Measurements from ENCODE around the gene UBE2E1.

The UBE2E1 gene

GRCh38 chr3:23920151-23920655 lies 114.4 kb downstream of the UBE2E1 start:
- DNase-seq = no peak

GRCh38 chr3:23921052-23921511 lies 115.3 kb downstream of the UBE2E1 start:
- DNase-seq = no peak

GRCh38 chr3:23923786-23924185 lies 118.0 kb downstream of the UBE2E1 start:
- DNase-seq = no peak

- DNase-seq = no peak
Observed at GRCh38 chr3:23926246-23926645, 120.5 kb downstream of the UBE2E1 start.

- no peak for DNase-seq
Observed at GRCh38 chr3:23926736-23927135, 121.0 kb downstream of the UBE2E1 start.

GRCh38 chr3:23928524-23928923 lies 122.8 kb downstream of the UBE2E1 start:
- DNase-seq = no peak

GRCh38 chr3:23931597-23931996 lies 125.8 kb downstream of the UBE2E1 start:
- no peak for DNase-seq

GRCh38 chr3:23932571-23932970 lies 126.8 kb downstream of the UBE2E1 start:
- DNase-seq = no peak

- DNase-seq = no peak
Observed at GRCh38 chr3:23934253-23934652, 128.5 kb downstream of the UBE2E1 start.

- no peak for DNase-seq
Observed at GRCh38 chr3:23937296-23937695, 131.5 kb downstream of the UBE2E1 start.

GRCh38 chr3:23938688-23939087 lies 132.9 kb downstream of the UBE2E1 start:
- DNase-seq = no peak

- DNase-seq = no peak
Observed at GRCh38 chr3:23940775-23941174, 135.0 kb downstream of the UBE2E1 start.
